Stimulated activated CD4-positive, alpha-beta T cell treated with anti-CD3 and anti-CD28 coated beads, TNF-alpha, amount 100 ng/mL, for 4 hours (primary cell): ENCODE measurements around the gene DPP3.
A peak's percentile ranks its signal among the peaks of the same experiment; 100 is the strongest.
"Not testable (repeated sequence)": the region's sequence is repeated elsewhere in the genome, so short reads cannot be mapped to it uniquely, and the experiment has no call there.

Source experiments
- DNase-seq, 3 experiments: peaks; one replicate each; pipeline ENCODE4 v3.0.0-alpha.2; 2020; ENCODE audit warnings: low read depth in 3 of 3

Gene DPP3

GRCh38 chr11:66464116-66464515 lies 16.1 kb upstream of the DPP3 start:
- not testable (repeated sequence) for DNase-seq

GRCh38 chr11:66464916-66465315 lies 15.3 kb upstream of the DPP3 start:
- DNase-seq: no peak

GRCh38 chr11:66465373-66466224 lies 14.6 kb upstream of the DPP3 start:
- no peak for DNase-seq

- DNase-seq: peak; percentile 94 to 95 (median 94)
These were observed 13.8 kb upstream of the DPP3 start, which contains the start of gene PELI3 for GRCh38 chr11:66466225-66467033. PELI3 (plus strand) TSS chr11:66466905; CDS start chr11:66468129, 1,224 bp downstream.

- no peak for DNase-seq
These were observed 13.1 kb upstream of the DPP3 start for GRCh38 chr11:66467034-66467659.

- no peak for DNase-seq
These were observed 12.5 kb upstream of the DPP3 start for GRCh38 chr11:66467756-66468155.

- DNase-seq: no peak
These were observed 11.5 kb upstream of the DPP3 start for GRCh38 chr11:66468691-66469090.

GRCh38 chr11:66469441-66469840 lies 10.8 kb upstream of the DPP3 start:
- DNase-seq: no peak

GRCh38 chr11:66470015-66470414 lies 10.2 kb upstream of the DPP3 start:
- no peak for DNase-seq

- no peak for DNase-seq
These were observed 9.1 kb upstream of the DPP3 start for GRCh38 chr11:66471142-66471541.

- no peak for DNase-seq
These were observed 8.2 kb upstream of the DPP3 start for GRCh38 chr11:66472054-66472453.

- no peak for DNase-seq
These were observed 7.1 kb upstream of the DPP3 start for GRCh38 chr11:66473167-66473566.

- no peak for DNase-seq
These were observed 6.4 kb upstream of the DPP3 start for GRCh38 chr11:66473608-66474515.

- no peak for DNase-seq
These were observed 4.7 kb upstream of the DPP3 start for GRCh38 chr11:66475349-66476172.

GRCh38 chr11:66476173-66476840 lies 3.9 kb upstream of the DPP3 start:
- DNase-seq: no peak

GRCh38 chr11:66476841-66477251 lies 3.4 kb upstream of the DPP3 start:
- no peak for DNase-seq

GRCh38 chr11:66477263-66478201 lies 2.7 kb upstream of the DPP3 start:
- DNase-seq: no peak

- DNase-seq: no peak
These were observed 1.4 kb upstream of the DPP3 start for GRCh38 chr11:66478729-66479393.
